Psoas muscle (tissue), 8 donors: ENCODE measurements around the gene VSIG2. TPM values are rescaled to one million over a fixed set of nuclear protein-coding genes. Genes with fewer than 3 reads are reported as not detected.

Experiments used
- ATAC-seq, 4 donors: fragments of 200-7000 bp; cut with Tn5 transposase; one replicate each; pipeline ENCODE4 v1.9.1; 2020; ENCODE audit warnings: moderate library complexity in 3 of 4, mild to moderate bottlenecking in 2 of 4
- DNase-seq, 2 donors: peaks; one replicate each; pipeline ENCODE4 v3.0.0-alpha.2; 2020
- H3K27ac ChIP-seq: fragments of 200-600 bp; one replicate; pipeline ENCODE4 v1.8.0; 2022
- H3K27me3 ChIP-seq, 3 donors: fragments of 200-600 bp in 1 of 3; one replicate each; pipeline versions ENCODE4 v1.6.1 to v1.8.0; 2013 to 2022; ENCODE audit warnings: low read length in 2 of 3, mild to moderate bottlenecking in 2 of 3, moderate library complexity in 1 of 3; ENCODE audit not compliant: insufficient read depth in 3 of 3
- H3K36me3 ChIP-seq, 2 donors: fragments of 200-600 bp in 1 of 2; one replicate each; pipeline versions ENCODE4 v1.6.1 to v1.8.0; 2013 to 2022; ENCODE audit warnings: low read depth in 1 of 2, mild to moderate bottlenecking in 1 of 2, moderate library complexity in 1 of 2; ENCODE audit not compliant: insufficient read depth in 1 of 2
- H3K4me1 ChIP-seq: fragments of 200-600 bp; one replicate; pipeline ENCODE4 v1.8.0; 2022
- H3K4me3 ChIP-seq: fragments of 200-600 bp; one replicate; pipeline ENCODE4 v1.8.0; 2022; ENCODE audit warnings: mild to moderate bottlenecking
- H3K9me3 ChIP-seq: fragments of 200-600 bp; one replicate; pipeline ENCODE4 v1.8.0; 2022
- WGBS, 3 donors: extraction: QIAGEN DNeasy Blood & Tissue Kit; methylation state at CpG; one replicate each; pipeline versions ENCODE4 v1.1.6 to v1.1.7; 2013; 5-methylcytosine and 5-hydroxymethylcytosine counted together
- intact Hi-C, 2 donors: fragments of 100-400 bp; cut with DNase I; formaldehyde crosslinking; loops; one replicate each; pipeline versions ENCODE4 v1.11.0 to v1.14.2; 2022
- polyA plus RNA-seq, 3 donors: library from polyadenylated mRNA; stranded (reverse); fragments of 200-250 nt; gene quantifications; one replicate each; pipeline ENCODE4 v1.2.3, GENCODE V29; 2013
- total RNA-seq, 4 donors: library from RNA; stranded (reverse); fragmentation: NEBNext Ultra II Directional in 2 of 4; extraction: Animal tissue kit (Norgen Biotek cat#: 25700) in 2 of 4; gene quantifications; one replicate each; pipeline versions ENCODE4 v1.2.1 to v1.2.4, GENCODE V29; 2021 to 2023
- TF ChIP-seq, protein P1 (sequence below): fragments of 200-600 bp; IDR thresholded peaks from one replicate; pipeline ENCODE4 v1.8.0; 2022; ENCODE audit warnings: antibody characterized with exemption
- donor health status: healthy with polysubstance abuse.
- donor health status: DM: no; HTN: no; CAD: no; lungs with moderate emphysema.
- donor health status: Bipolar disorder and iron deficiency.
- donor health status: healthy.
- donor health status: DM: yes; HTN: yes; CAD: no.
- donor health status: DM: no; HTN: no; CAD: no.
- donor health status: DM: no; HTN: no; CAD: no.
- donor health status: DM: yes; HTN: yes; CAD: no.

The VSIG2 gene
- total and polyA plus RNA-seq, 7 donors, result 0.15 to 0.58 (median 0.36) TPM

- TF ChIP-seq, protein P1, sequence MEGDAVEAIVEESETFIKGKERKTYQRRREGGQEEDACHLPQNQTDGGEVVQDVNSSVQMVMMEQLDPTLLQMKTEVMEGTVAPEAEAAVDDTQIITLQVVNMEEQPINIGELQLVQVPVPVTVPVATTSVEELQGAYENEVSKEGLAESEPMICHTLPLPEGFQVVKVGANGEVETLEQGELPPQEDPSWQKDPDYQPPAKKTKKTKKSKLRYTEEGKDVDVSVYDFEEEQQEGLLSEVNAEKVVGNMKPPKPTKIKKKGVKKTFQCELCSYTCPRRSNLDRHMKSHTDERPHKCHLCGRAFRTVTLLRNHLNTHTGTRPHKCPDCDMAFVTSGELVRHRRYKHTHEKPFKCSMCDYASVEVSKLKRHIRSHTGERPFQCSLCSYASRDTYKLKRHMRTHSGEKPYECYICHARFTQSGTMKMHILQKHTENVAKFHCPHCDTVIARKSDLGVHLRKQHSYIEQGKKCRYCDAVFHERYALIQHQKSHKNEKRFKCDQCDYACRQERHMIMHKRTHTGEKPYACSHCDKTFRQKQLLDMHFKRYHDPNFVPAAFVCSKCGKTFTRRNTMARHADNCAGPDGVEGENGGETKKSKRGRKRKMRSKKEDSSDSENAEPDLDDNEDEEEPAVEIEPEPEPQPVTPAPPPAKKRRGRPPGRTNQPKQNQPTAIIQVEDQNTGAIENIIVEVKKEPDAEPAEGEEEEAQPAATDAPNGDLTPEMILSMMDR, result no peak
- Histone ChIP-seq H3K9me3 (no peaks in the 10 kb centered on the region), H3K4me3 (no peak overlapping the region), H3K27ac (no peak overlapping the region), H3K27me3 (no peaks in the 10 kb centered on the region), H3K4me1 (peaks cover 16% of the 10 kb centered on the region), H3K36me3 (no peaks in the 10 kb centered on the region)
- DNase-seq (no peak), ATAC-seq (no peak)
- intact Hi-C loops, result no loop called here
These were observed 36.5 kb upstream of the VSIG2 start for GRCh38 chr11:124788521-124788920.

DNA sequence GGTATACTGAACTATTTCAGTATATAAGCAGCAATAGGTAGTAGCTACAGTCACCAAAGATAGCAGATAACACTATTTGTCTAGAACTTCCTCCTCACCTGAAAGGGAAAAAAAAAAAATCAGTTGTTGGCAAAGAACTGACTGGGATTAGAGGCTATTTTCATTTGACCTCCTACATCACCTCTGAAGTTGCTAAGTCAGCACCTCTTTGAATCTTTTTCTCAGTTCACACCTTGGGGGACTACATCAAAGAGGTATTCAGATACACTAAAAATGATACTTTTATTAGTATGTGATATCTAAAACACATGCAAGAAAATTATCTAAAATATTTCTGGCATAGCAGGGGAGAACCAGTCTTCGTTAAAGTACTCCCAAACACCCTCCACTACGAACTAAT, 32.0 kb upstream of the VSIG2 start:
- TF ChIP-seq, protein P1, result no peak
- ATAC-seq, result no peak
- intact Hi-C loops, result no loop called here

GRCh38 chr11:124783002-124783401, 30.9 kb upstream of the VSIG2 start:
- DNase-seq, result no peak
- H3K27me3 ChIP-seq, result no peaks in the 10 kb centered on the region
- intact Hi-C loops, result no loop called here
- no peak overlapping the region for H3K4me3 ChIP-seq
- H3K36me3 ChIP-seq, result peaks cover 0 to 6% of the 10 kb centered on the region in 2 donors
- no peak for ATAC-seq
- WGBS, 3 donors, result 90 to 98% (median 93%) methylated on average over 4 of the region's 4 CpGs
- no peak overlapping the region for H3K27ac ChIP-seq
- H3K4me1 ChIP-seq, result no peaks in the 10 kb centered on the region
- TF ChIP-seq, protein P1, result no peak
- no peaks in the 10 kb centered on the region for H3K9me3 ChIP-seq

More for the DNA sequence above, 32.0 kb upstream of the VSIG2 start:
- Histone ChIP-seq H3K27me3 (no peaks in the 10 kb centered on the region), H3K36me3 (no peaks in the 10 kb centered on the region), H3K4me3 (no peak overlapping the region), H3K27ac (no peak overlapping the region), H3K4me1 (no peaks in the 10 kb centered on the region), H3K9me3 (no peaks in the 10 kb centered on the region)
- DNase-seq, result no peak
- WGBS, 3 donors, result 90 to 96% (median 92%) methylated on average over 2 of the region's 2 CpGs

GRCh38 chr11:124779568-124779967, 27.5 kb upstream of the VSIG2 start:
- intact Hi-C loops, result no loop called here
- Histone ChIP-seq H3K9me3 (no peaks in the 10 kb centered on the region), H3K36me3 (peaks cover 0 to 6% of the 10 kb centered on the region in 2 donors), H3K4me3 (no peak overlapping the region), H3K27me3 (no peaks in the 10 kb centered on the region), H3K27ac (no peak overlapping the region), H3K4me1 (no peaks in the 10 kb centered on the region)
- DNase-seq, result no peak
- WGBS, 3 donors, result 62 to 69% (median 67%) methylated on average over 1 of the region's 1 CpG
- TF ChIP-seq, protein P1, result no peak
- no peak for ATAC-seq

- no peak for ATAC-seq
- H3K9me3 ChIP-seq, result no peaks in the 10 kb centered on the region
- no peak overlapping the region for H3K27ac ChIP-seq
- intact Hi-C loops, result no loop called here
- H3K36me3 ChIP-seq, result peaks cover 0 to 6% of the 10 kb centered on the region in 2 donors
- H3K4me3 ChIP-seq, result no peak overlapping the region
- no peaks in the 10 kb centered on the region for H3K4me1 ChIP-seq
- H3K27me3 ChIP-seq, result no peaks in the 10 kb centered on the region
- DNase-seq, result no peak
- 81 to 89% (median 84%) methylated on average over 2 of the region's 2 CpGs for WGBS, 3 donors
- TF ChIP-seq, protein P1, result no peak
These were observed 26.2 kb upstream of the VSIG2 start for GRCh38 chr11:124778281-124778680.
